GM21360 (cell line): ENCODE data around the gene SMARCA5.
A peak's percentile ranks its signal among the peaks of the same experiment; 100 is the strongest.
"Not testable (repeated sequence)": the region's sequence is repeated elsewhere in the genome, so short reads cannot be mapped to it uniquely, and the experiment has no call there.

Source experiments
- ATAC-seq: cut with Tn5 transposase; IDR thresholded peaks from one replicate; pipeline ENCODE4 v1.9.1; 2021; ENCODE audit warnings: mild to moderate bottlenecking, moderate library complexity; ENCODE audit not compliant: unreplicated experiment

Gene SMARCA5, protein sequence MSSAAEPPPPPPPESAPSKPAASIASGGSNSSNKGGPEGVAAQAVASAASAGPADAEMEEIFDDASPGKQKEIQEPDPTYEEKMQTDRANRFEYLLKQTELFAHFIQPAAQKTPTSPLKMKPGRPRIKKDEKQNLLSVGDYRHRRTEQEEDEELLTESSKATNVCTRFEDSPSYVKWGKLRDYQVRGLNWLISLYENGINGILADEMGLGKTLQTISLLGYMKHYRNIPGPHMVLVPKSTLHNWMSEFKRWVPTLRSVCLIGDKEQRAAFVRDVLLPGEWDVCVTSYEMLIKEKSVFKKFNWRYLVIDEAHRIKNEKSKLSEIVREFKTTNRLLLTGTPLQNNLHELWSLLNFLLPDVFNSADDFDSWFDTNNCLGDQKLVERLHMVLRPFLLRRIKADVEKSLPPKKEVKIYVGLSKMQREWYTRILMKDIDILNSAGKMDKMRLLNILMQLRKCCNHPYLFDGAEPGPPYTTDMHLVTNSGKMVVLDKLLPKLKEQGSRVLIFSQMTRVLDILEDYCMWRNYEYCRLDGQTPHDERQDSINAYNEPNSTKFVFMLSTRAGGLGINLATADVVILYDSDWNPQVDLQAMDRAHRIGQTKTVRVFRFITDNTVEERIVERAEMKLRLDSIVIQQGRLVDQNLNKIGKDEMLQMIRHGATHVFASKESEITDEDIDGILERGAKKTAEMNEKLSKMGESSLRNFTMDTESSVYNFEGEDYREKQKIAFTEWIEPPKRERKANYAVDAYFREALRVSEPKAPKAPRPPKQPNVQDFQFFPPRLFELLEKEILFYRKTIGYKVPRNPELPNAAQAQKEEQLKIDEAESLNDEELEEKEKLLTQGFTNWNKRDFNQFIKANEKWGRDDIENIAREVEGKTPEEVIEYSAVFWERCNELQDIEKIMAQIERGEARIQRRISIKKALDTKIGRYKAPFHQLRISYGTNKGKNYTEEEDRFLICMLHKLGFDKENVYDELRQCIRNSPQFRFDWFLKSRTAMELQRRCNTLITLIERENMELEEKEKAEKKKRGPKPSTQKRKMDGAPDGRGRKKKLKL

DNA sequence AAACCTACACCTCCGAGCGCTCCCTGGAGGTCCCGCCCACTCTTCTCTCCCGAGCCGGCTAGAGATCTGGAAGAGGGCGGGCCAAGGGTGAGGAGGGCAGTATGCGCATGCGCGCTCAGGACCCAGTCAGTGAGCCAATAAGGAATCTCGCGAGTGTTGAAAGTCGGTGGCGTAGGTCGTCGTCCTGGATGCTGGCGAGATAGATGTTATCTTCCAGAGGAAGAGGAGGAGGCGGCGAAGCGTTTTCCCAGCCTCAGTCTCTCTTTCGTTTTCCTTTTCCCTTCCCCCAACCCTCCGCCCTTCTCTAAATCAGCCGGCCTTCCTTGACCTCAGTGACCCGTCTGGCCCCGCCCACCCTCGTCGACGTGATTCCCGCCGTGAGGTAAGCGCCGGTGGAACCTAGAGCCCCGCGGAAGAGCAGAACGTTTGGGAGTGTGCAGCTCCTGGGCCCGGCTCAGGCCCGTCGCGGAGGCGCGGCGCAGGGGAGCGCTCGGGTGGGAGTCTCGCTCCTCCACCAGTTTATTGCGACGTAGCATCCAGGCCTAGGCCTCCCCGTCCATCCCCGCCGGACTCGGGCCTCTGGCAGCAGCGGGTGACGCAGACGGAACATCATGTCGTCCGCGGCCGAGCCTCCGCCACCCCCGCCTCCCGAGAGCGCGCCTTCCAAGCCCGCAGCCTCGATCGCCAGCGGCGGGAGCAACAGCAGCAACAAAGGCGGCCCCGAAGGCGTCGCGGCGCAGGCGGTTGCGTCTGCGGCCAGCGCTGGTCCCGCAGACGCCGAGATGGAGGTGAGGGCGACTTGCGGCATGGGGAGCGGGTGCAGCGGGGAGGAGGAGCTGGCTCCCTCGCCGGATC, at the start of gene SMARCA5:
SMARCA5 (plus strand) TSS at position 389 of the 855 bp plus-strand sequence; CDS start at position 612, 223 bp downstream.
- peak; percentile 85 for ATAC-seq

DNA sequence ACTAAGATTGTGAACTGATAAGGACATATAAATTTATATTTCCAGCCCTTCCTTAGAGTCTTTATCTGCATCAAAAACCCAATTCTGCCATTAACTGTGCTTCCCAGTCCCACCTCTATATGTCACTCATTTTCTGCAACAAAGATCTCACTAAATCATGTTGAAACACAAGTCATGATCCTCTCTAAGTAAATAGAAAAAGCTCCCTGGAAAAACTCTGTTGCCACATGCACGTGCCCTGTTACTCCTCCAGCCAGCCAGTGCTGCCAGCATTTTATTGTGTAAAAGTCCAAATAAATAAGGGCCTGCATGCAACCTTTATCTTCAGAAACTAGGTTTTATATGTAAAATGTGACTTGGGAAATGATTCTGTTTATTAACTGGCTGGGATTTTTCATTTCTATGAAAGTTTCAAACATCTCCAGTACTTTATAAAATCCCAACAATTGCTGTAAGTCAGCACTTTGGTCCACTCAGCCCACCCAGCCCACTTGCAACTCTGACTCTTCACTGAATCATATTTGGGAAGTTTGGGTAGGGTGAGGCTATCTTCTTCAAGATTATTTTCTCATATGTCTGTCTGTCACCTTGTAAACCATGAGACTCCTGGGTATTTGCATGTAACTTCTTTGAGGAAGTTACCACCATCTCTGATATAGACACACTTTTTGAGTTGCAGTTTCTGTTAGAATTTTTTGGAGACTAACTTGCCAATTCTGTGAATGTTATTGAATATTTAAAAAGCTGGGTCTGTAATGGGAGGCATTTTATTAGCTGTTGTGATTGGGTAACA, 40.0 kb upstream of the SMARCA5 start:
- ATAC-seq, result no peak

DNA sequence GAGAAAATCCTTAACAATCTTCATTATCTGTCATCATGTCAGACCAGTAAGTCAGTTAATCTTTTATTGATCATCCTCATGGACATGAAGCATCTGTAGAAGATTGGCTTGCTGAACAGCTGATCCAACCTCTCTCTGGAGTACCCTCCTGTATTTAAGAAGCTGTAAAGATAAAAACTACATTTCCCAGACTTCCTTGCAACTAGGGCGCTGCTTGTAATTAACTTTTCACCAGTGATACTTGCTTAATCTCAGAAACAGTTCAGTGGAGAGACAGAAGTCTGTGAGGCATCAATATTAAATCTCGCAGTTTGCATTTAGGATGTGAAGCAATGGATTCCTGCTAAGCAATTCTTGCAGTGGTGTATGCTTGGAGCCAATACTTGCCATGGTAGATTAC, 36.0 kb upstream of the SMARCA5 start:
- no peak for ATAC-seq

DNA sequence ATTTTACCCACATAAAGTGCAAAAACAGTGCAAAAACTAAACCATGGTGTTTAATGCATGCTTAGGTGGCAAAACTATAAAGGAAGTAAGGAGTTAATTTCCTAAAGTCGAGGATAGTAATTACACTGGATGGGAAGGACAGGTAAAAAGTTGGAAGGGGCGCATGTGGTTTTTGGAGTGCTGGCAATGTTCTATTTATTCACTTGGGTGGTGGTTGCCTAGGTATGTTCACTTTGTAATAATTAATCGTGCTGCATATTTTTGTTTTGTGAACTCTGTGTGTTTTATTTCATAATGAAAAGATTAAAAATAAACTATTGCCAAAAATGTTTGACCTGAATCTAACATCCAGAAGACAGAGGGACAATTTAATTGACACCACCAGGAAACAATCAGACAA, 32.1 kb upstream of the SMARCA5 start:
- ATAC-seq, result no peak

DNA sequence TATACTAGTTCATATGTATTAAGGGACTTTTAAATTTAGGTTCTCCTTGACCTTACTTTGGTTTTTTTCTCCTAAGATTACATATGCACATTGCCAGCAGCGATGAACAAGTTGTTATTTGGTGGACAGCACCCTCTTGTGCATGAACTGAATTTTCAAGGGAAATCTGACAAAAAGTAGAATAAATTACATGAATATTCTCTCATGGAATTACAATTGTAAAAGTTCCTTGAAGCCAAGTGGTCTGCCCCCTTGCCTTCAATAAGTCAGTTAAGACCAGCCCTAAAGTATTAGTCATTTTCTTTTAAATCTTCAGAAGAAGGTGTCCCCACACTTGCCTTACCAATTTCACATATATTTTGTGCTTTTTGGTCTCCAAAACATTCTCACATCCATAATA, 30.7 kb upstream of the SMARCA5 start:
- no peak for ATAC-seq

DNA sequence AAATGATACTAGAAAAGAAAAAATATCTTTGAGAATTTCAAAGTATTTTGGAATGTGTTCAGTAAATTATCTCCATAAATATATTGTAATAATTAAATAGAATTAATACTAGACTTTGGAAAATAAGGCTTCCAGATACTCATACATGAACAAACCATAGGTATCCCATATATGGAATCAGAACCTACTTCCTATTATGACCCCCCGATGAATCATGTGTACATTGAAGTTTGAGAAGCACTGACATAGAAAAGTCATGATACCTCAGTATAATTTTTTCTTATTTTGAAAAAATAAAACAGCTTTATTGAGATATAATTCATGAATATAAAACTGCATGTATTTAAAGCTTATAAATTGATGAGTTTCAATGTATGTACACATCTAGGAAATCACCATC, 27.2 kb upstream of the SMARCA5 start:
- ATAC-seq, result no peak

DNA sequence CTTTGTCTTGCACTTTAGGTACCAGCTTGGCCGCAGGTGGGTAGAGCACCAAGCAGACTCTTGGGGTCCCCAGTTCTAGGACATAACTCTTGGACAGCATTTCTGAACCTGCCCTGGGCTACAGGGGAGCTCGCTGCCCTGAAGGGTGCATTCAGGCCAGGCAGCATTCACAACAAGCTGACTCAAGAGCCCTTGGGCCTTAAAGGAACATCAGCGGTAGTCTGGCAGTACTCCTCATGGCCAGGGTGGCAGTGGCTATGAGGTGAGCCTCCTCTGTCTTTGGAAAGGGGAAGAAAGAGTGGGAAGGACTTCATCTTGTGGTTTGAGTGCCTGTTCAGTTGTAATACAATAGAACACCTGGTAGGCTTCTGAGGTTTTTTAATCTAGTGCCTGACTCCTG, 24.8 kb upstream of the SMARCA5 start:
- no peak for ATAC-seq

DNA sequence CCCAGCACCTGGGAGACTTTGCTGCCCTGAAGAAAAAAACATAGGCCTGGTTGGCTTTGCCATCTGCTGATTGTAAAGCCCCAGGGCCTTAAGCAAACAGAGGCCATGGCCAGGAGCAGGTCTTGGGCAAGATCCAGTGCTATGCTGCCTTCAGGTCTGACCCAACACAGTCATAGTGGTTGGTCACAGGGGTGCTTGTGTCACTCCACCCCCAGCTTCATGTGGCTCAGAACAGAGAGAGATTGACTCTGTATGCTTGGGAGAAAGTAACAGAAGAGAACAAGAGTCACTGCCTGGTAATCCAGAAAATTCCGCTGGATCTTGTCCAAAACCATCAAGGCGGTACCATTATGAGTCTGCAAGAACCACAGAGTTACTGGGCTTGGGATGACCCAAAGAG, 24.4 kb upstream of the SMARCA5 start:
- no peak for ATAC-seq

DNA sequence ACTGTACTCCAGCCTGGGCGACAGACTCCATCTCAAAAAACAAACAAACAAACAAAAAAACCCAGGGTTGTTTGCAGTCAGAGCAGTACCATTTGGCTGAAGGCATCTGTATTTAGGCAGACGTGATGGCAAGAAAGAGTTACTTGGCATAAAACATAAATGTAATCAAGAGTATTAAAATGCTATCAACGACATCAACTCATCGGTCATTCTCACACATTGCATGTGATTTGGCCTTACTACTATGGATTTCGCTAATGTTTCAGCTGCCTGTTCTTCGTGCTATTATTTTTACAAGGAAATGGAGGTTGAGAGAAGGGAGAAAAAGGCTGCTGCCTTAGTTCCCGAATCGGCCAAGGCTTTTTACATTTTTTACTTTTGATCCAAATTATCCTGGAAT, 15.5 kb upstream of the SMARCA5 start:
- no peak for ATAC-seq

DNA sequence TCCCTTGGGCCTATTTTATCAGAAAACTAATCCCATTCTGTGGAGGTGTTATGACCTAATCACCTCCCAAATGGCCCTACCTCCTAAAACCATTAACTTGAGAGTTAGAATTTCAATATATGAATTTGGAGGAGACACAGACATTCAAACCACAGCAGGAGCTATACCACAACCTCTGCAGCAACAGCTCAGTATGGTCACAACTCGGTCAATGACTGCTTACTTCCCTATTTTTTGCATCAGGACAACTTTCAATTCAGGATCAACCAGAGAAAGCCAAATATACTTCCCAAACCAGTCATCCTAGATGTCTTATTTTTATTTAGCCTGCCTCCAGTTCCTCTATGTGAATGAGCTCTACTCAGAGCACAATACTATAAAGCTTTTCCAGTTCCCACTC, 11.3 kb upstream of the SMARCA5 start:
- no peak for ATAC-seq

DNA sequence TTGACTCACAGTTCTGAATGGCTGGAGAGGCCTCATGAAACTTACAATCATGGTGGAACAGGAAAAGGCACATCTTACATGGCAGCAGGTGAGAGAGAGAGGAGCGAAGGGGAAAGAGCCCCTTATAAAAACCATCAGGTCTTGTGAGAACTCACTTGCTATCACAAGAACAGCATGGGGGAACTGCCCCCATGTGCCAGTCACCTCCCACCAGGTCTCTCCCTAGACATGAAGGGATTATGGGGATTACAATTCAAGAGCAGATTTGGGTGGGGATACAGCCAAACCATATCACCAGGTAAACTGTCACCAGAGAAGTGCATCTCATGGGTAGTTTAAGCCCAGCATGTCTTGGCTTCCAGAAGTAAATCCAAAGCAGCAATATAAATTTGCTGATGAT, 7.5 kb upstream of the SMARCA5 start:
- ATAC-seq, result no peak

DNA sequence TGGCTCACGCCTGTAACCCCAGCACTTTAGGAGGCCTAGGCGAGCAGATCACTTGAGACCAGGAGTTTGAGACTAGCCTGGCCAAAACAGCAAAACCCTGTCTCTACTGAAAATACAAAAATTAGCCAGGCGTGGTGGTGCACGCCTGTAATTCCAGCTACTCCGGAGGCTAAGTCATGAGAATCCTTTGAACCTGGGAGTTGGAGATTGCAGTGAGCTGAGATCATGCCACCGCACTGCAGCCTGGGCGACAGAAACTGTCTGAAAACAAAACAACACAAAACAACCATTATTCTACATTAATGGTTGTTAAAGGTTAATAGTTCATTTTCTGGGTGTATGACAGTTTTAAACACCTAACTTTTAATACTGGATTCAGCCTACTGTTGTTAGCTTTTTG, 1.6 kb upstream of the SMARCA5 start:
- ATAC-seq, result no peak

DNA sequence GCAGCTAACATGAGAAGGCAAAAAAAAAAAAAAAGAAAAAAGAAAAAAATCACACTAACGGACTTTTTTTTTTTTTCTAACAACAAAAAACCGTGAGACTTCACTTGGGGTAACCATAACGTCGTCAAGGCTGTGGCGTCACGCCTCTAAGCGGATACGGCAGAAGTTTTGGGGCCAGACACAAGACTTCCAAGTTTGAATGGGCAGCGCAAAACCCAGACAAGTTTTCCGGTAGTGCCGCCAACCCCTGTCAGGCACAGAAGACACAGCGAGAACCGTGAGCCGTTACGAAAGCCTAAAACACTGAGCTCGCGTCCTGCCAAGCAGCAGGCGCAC, 556 bp upstream of the SMARCA5 start:
- peak; percentile 41 for ATAC-seq

DNA sequence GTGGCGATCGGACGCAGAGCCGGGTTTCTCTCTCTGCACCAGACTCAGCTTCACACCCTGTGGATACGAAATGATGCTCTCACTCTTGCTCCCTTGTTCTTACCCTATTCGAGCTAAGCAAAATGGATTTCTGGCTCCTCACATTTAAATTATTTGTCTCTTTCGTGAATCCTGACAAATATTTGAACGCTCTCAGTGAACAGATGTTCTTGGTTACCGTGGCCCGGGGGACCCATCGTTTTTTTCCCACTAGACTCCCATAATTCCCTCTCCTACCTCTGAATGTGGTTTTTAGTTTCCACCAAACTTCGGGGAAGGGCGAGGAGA, 630 bp downstream of the SMARCA5 start:
- no peak for ATAC-seq

DNA sequence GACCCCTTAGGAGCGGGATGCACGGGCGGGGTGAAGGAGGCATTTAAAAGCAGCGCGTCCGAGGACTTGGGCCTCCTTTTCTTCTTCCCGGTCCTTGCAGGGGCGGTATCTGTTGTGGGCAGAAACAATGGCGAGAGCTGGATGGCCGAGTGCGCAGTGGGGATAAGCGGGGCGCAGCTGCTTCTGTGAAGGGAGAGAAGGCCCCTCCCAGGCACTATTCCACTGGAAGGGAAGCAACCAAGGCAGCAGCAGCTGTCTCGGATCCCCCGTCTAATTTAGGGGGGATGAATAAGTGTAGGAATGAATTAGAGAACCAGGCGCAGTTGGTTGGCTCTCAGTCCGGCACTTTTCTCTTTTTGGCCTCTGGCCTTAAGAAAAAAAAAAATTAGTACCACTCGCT, 995 bp downstream of the SMARCA5 start:
- no peak for ATAC-seq

DNA sequence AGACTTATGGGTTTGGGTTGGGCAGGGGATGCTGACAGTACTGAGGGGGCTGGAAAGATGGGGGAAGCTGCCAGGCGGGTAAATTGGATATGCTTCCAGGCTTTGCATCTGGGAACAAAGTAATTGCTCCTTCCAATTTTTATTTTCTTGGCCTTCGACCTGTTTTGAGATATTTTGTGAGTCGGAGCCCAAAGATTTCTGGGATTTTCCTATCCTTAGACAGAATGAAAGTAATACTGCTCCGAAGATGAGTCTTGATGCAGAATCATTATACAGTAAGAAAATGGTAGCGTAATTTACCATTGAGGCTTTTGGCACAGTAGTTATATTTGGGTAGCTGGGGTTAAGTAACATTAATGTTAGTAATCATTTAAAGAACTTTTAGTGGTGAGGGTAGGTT, 1.4 kb downstream of the SMARCA5 start:
- no peak for ATAC-seq

DNA sequence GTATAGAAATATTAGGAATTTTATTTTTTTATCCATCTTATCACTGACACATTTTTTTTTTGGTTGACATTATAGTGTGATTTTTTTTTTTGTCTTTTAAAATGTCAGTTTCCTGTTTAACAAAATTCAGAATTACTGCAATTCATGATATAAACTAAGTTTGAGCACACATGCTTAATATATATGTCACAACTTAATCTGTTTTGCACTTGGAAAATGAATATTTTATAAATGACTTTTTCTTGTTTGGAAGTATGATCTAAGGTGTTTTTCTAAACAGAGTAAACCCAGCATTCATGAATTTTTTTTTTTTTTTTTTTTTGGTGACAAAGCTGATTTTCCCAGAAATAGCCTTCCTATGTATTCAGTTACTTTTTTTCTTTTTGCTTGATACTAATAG, 2.4 kb downstream of the SMARCA5 start:
- ATAC-seq, result no peak

DNA sequence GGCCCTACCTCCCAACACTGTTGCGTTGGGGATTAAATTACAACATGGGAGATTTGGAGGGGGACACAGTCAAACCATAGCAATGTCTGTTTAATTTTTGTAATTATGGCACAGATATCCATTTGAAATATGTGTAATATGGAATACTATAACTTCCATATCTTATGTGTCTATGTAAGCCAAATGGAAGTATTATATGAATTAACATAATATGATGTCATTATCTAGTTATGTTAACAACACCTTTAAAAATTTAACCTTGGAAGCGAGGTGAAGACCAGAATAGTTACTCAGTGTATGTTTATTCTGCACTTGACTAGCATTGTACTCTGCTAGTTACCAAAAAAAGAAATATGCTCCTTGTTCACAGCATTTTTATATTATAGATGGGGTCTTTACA, 4.3 kb downstream of the SMARCA5 start:
- ATAC-seq, result no peak

DNA sequence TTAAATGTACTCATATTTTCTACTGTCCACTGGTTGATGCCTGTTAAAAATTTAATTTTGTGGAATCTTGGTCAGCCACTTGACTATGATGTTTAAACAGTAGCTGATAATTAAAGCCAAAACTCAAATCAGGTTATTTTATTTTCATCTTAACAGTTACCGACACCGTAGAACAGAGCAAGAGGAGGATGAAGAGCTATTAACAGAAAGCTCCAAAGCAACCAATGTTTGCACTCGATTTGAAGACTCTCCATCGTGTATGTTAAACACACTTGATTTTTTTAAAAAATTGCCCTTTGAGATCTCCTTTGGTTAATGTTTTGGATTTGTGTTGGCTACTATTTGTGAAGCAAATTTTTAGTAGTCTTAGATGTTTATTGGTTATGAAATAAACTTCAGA, 10.7 kb downstream of the SMARCA5 start:
- ATAC-seq, result no peak

DNA sequence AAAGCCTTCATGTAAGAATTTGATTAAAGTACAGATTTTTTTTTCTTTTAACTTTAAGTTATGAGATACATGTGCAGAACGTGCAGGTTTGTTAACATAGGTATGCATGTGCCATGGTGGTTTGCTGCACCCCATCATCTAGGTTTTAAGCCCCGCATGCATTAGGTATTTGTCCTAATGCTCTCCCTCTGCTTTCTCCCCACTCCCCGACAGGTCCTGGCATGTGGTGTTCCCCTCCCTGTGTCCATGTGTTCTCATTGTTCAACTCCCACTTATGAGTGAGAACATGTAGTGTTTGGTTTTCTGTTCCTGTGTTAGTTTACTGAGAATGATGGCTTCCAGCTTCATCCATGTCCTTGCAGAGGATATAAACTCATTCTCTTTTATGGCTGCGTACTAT, 14.5 kb downstream of the SMARCA5 start:
- ATAC-seq, result not testable (repeated sequence)
